Adrenal gland (tissue), 12 donors: ENCODE measurements around the gene BABAM2. TPM values are rescaled to one million over a fixed set of nuclear protein-coding genes. Genes with fewer than 3 reads are reported as not detected.

Source experiments
- DNase-seq, 7 donors: peaks; one replicate each; pipeline ENCODE4 v3.0.0-alpha.2; 2019 to 2020
- H3K27ac ChIP-seq, 5 donors: fragments of 200-600 bp; sonication (generic) in 4 of 5; 1 replicate in 3 of 5; 2 replicates in 2 of 5; pipeline versions ENCODE4 v1.5.1 to v1.8.0; 2016 to 2020; ENCODE audit warnings: mild to moderate bottlenecking in 1 of 5
- H3K27me3 ChIP-seq: fragments of 200-600 bp; 2 replicates; pipeline ENCODE4 v1.8.0; 2021
- H3K36me3 ChIP-seq, 2 donors: fragments of 200-600 bp; replicated peaks in 1 of 2; 1 replicate in 1 of 2; 2 replicates in 1 of 2; pipeline versions ENCODE4 v1.5.1 to v1.8.0; 2018 to 2022
- H3K4me1 ChIP-seq, 2 donors: fragments of 200-600 bp; replicated peaks in 1 of 2; 1 replicate in 1 of 2; 2 replicates in 1 of 2; pipeline versions ENCODE4 v1.5.1 to v1.8.0; 2018 to 2021
- H3K4me3 ChIP-seq, 4 donors: fragments of 200-600 bp; sonication (generic) in 3 of 4; one replicate each; pipeline ENCODE4 v1.5.1; 2016 to 2018
- H3K9me3 ChIP-seq, 3 donors: fragments of 200-600 bp; sonication (generic) in 1 of 3; replicated peaks in 1 of 3; 1 replicate in 2 of 3; 2 replicates in 1 of 3; pipeline versions ENCODE4 v1.5.1 to v1.8.0; 2016 to 2021
- POLR2A ChIP-seq, 2 donors: fragments of 450-650 bp; IDR thresholded peaks; one replicate each; pipeline ENCODE4 v1.6.1; 2017; ENCODE audit warnings: antibody characterized with exemption in 2 of 2, mild to moderate bottlenecking in 2 of 2, moderate library complexity in 1 of 2
- WGBS, 4 donors: extraction: QIAGEN DNeasy Blood & Tissue Kit in 2 of 4; methylation state at CpG; one replicate each; pipeline versions ENCODE4 v1.1.5 to v1.1.7; 2013 to 2017; 5-methylcytosine and 5-hydroxymethylcytosine counted together
- intact Hi-C, 2 donors: fragments of 100-400 bp; cut with DNase I; formaldehyde crosslinking; loops; one replicate each; pipeline versions ENCODE4 v1.14.1 to v1.15.0; 2022 to 2023
- microRNA-seq, 3 donors: library from miRNA; unstranded; fragments of <30 nt; microRNA quantifications; one replicate each; pipeline ENCODE4, GENCODE V29; 2017 to 2020
- polyA plus RNA-seq, 3 donors: library from polyadenylated mRNA; stranded (reverse); fragments of 200-250 nt in 2 of 3; fragments of 350-450 nt in 1 of 3; fragmentation: Illumina TruSeq in 1 of 3; extraction: RNeasy Lipid Tissue Mini Kit (QIAGEN cat#74804) in 1 of 3; gene quantifications; one replicate each; pipeline ENCODE4 v1.2.3, GENCODE V29; 2013 to 2014
- small RNA-seq, 2 donors: library from RNA; depleted of rRNA; stranded (forward); fragments of <200 nt; gene quantifications; one replicate each; pipeline ENCODE3, GENCODE V24; 2016
- total RNA-seq, 9 donors: library from RNA; depleted of rRNA in 4 of 9; stranded (reverse); fragments of >200 nt in 4 of 9; fragments of 120-200 nt in 1 of 9; fragmentation: NEBNext Ultra II Directional in 1 of 9; extraction: Animal tissue kit (Norgen Biotek cat#: 25700) in 1 of 9; gene quantifications; one replicate each; pipeline versions ENCODE4 v1.1.0 to v1.2.4, GENCODE V29; 2013 to 2023
- TF ChIP-seq, protein P1 (sequence below), 6 experiments: fragments of 450-650 bp in 4 of 6; fragments of 200-600 bp in 2 of 6; sonication (generic) in 1 of 6; IDR thresholded peaks; 1 replicate in 5 of 6; 2 replicates in 1 of 6; pipeline versions ENCODE4 v1.5.1 to v1.8.0; 2016 to 2021; ENCODE audit warnings: antibody characterized with exemption in 6 of 6, mild to moderate bottlenecking in 2 of 6, moderate library complexity in 1 of 6
- donor health status: healthy with polysubstance abuse.
- donor health status: Bipolar disorder and iron deficiency.
- donor health status: DM: yes; HTN: yes; CAD: no.
- donor health status: DM: no; HTN: no; CAD: no.
- donor health status: DM: no; HTN: no; CAD: no.
- donor health status: DM: yes; HTN: yes; CAD: no.

BABAM2 gene
- total and polyA plus RNA-seq, 12 donors: 88.2 to 925 (median 357) TPM

DNA sequence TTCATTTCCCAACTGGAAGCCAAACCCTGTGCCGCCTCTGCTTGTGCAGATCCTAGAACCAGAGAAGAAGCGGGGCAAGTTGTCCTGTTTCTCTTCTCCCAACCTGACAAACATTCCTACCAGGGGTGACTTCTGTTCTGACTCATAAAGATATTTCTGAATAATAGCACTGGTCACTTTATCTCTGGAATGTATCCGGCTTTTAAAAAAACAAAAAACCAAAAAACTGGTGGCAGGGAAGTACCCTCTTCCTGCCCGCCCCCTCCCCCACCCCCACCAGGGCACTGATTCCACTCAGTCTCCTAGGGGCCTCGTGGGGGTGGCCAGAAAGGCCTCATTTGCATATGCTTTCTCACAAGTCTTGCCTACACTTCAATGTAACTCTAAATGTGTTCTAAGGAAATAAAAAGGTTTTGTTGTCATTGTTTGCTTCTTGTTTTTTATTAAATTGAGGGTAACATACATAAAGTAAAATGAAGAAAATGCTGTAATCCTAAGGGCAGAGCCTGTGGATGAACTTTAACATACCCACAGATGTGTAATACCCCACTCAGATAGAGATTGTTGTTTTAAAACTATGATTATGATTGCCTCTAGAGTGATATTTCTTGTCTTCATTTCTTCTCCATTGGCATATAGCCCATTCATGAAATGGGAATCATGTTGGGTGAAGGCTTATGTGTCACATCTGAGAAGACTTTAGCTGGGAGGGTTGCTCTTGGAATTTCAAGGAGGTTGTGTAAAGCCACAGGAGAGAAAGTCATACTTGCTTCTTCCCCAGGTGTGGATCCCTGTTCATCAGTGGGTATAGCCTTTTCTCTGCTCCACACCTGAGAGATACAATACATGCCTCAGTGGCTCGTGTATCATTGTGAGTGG lies 496.8 kb downstream of the BABAM2 start:
- Histone ChIP-seq H3K9me3 (no peaks in the 10 kb centered on the region), H3K36me3 (no peaks in the 10 kb centered on the region), H3K27ac (peak overlapping the region in 1 of 5 donors; percentile 15), H3K27me3 (no peaks in the 10 kb centered on the region), H3K4me1 (peaks cover 0 to 14% of the 10 kb centered on the region in 2 donors), H3K4me3 (no peak overlapping the region)
- no peak for TF ChIP-seq POLR2A (IDR thresholded peaks at IDR 0.05)
- TF ChIP-seq, protein P1, sequence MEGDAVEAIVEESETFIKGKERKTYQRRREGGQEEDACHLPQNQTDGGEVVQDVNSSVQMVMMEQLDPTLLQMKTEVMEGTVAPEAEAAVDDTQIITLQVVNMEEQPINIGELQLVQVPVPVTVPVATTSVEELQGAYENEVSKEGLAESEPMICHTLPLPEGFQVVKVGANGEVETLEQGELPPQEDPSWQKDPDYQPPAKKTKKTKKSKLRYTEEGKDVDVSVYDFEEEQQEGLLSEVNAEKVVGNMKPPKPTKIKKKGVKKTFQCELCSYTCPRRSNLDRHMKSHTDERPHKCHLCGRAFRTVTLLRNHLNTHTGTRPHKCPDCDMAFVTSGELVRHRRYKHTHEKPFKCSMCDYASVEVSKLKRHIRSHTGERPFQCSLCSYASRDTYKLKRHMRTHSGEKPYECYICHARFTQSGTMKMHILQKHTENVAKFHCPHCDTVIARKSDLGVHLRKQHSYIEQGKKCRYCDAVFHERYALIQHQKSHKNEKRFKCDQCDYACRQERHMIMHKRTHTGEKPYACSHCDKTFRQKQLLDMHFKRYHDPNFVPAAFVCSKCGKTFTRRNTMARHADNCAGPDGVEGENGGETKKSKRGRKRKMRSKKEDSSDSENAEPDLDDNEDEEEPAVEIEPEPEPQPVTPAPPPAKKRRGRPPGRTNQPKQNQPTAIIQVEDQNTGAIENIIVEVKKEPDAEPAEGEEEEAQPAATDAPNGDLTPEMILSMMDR (IDR thresholded peaks at IDR 0.05): no peak
- peak in 1 of 7 donors; percentile 40 for DNase-seq
- 42 to 55% (median 51%) methylated on average over 6 of the region's 6 CpGs for WGBS, 4 donors
- intact Hi-C loops: no loop called here

Small RNAs within 50 kb of the gene (microRNA-seq; reads per million reads assigned to microRNA genes)
- gene MIR4263: 0 reads per million in 3 donors

Small RNAs within 50 kb of the gene (small RNA-seq; reads per million reads assigned to genes)
- gene MIR4263 (0 reads per million in 2 donors), gene RF02271 (0 reads per million in 2 donors)

Other genes starting within 250 kb of the BABAM2 start
- gene SUPT7L, start 227.1 kb upstream of the BABAM2 start, total RNA-seq: 10 to 100 TPM; 16.6 to 48.4 (median 32.0) TPM
- gene SUPT7L, start 227.1 kb upstream of the BABAM2 start, polyA plus RNA-seq: 10 to 100 TPM; 36.8 to 51.4 (median 50.0) TPM
- 10 to 100 TPM; 14.4 to 36.9 (median 22.4) TPM for gene SLC4A1AP, start 226.8 kb upstream of the BABAM2 start, total RNA-seq
- gene SLC4A1AP, start 226.8 kb upstream of the BABAM2 start, polyA plus RNA-seq: 10 to 100 TPM; 13.0 to 41.1 (median 15.0) TPM
- 1,000 to 10,000 TPM in 1 of 9 donors, 100 to 1,000 TPM in 8; 211 to 1,020 (median 479) TPM for gene MRPL33, start 119.0 kb upstream of the BABAM2 start, total RNA-seq
- 100 to 1,000 TPM; 253 to 508 (median 491) TPM for gene MRPL33, start 119.0 kb upstream of the BABAM2 start, polyA plus RNA-seq
- 10 to 100 TPM in 8 of 9 donors, 1 to 10 TPM in 1; 9.1 to 54.4 (median 25.9) TPM for gene RBKS, start 342 bp upstream of the BABAM2 start, total RNA-seq
- 10 to 100 TPM; 14.6 to 20.3 (median 19.1) TPM for gene RBKS, start 342 bp upstream of the BABAM2 start, polyA plus RNA-seq